Hematopoietic multipotent progenitor cell treated with erythropoietin and hydrocortisone succinate and interleukin-3 and kit ligand, for 8 days (in vitro differentiated cells): Measurements from ENCODE around the gene MAN2A1.

ENCODE experiments used
- DNase-seq: peaks from one replicate; pipeline ENCODE4 v3.0.0-alpha.2; 2015

The MAN2A1 gene

GRCh38 chr5:109916481-109917153 is 226.9 kb downstream of the MAN2A1 start:
- no peak for DNase-seq
